ENCODE data around the gene SART1.

SART1 gene

DNA sequence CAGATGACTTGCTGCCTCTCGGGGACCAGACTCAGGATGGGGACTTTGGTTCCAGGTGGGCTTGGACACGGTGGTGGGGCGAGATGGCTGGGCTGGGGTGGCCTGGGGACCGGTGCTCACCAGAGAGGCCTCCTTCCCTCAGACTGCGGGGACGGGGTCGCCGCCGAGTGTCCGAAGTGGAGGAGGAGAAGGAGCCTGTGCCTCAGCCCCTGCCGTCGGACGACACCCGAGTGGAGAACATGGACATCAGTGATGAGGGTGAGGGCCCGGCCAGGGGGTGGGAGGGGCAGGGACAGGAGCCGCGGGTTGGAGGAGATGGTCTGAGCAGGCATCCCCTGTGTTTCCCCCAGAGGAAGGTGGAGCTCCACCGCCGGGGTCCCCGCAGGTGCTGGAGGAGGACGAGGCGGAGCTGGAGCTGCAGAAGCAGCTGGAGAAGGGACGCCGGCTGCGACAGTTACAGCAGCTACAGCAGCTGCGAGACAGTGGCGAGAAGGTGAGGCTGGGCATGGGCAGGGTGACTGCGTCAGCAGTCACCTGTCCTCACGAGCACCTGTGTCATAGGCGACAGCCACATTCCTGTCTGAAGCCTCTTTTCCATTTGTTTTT is 5.9 kb downstream of the SART1 start:
- no peak for DNase-seq

DNA sequence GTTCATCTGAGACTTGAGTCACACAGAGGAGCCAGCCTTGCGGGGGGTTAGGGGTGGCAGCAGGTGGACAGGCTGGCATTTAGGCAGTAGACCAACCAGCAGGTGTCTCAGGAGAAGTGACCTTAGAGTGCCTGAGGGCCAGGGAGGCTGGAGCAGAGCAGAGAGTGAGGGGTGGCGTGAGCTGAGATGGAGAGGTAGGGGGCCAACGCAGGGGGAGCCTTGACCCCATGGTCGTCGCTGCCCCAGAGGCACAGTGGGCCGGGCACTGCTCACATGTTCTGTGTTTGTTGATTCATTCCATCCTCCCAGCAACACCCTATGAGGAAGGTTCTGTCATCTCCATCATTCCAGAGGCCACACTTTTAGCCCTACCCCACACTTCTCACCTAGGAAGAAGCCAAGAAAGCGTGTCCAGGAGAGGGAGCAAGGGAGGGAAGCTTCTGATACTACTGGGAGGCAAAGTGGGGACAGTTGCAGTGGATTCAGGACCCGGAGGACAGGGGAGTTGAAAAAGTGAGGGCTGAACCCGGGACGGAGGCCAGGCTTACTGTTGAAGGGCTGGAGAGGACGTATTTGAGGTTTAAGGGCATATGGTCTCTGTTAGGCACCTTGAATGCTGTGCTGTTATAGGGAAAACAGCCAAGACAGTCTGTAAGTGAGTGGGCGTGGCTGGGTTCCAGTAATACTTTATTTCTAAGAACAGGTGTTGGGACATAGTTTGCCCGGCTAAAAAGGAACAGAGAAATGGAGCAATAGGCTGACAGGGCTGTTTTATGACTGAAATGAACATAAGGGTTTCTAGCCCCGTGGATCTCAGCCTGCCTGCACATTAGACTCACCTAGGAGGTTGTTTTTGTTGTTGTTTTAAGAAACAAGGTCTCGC is 7.3 kb downstream of the SART1 start:
- DNase-seq, result no peak

GRCh38 chr11:65972116-65972515 is 10.6 kb downstream of the SART1 start:
- DNase-seq, result no peak

DNA sequence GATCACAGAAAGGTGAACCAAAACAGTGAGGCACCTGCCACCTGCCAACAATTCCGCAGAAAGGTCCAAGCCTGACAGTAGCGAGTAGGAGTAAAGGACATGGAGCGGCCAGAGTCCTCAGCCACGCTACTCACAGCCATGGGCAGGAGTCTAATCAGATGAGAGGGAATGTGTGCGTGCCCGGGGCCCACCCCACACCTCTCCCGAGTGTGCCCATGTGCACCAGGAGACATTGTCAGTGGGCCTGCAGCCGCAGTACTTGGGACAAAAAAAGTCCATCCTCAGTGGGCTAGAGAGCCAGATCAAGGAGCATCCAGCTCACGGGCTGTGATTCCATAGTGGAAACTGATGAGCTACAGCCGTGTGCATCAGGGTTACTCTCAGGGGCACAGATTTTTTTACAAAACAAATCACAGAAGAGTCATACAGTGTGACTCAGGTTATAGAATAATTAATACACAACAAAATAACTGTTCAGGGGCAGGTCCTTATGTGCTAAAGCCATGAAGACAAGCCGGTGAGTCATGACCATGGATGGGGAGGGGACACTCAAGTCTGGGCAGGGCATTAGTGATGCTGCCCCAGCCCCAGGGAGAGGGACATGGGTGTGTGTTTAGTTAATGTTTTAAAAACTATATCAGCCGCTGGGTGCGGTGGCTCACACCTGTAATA is 12.0 kb downstream of the SART1 start:
- no peak for DNase-seq

DNA sequence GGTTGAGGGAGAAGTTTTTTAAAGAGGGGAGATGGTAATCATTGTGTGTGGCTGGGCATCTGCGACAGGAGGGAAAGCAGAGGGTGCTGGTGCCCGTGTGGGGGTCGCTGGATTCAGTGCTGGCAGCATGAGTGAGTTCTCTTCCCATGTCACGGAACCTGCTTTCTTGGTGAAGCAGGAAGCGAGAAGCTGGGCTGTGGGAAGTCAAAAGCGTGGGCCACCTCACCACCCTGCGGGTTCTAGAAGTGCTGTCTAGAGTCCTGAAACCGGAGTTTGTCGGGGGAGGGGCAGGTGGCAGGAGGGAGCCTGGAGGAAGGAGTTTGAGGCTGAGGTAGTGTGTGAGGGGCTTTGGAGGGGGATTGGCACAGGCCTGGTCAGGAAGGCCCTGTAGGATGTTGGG is 14.2 kb downstream of the SART1 start:
- no peak for DNase-seq

DNA sequence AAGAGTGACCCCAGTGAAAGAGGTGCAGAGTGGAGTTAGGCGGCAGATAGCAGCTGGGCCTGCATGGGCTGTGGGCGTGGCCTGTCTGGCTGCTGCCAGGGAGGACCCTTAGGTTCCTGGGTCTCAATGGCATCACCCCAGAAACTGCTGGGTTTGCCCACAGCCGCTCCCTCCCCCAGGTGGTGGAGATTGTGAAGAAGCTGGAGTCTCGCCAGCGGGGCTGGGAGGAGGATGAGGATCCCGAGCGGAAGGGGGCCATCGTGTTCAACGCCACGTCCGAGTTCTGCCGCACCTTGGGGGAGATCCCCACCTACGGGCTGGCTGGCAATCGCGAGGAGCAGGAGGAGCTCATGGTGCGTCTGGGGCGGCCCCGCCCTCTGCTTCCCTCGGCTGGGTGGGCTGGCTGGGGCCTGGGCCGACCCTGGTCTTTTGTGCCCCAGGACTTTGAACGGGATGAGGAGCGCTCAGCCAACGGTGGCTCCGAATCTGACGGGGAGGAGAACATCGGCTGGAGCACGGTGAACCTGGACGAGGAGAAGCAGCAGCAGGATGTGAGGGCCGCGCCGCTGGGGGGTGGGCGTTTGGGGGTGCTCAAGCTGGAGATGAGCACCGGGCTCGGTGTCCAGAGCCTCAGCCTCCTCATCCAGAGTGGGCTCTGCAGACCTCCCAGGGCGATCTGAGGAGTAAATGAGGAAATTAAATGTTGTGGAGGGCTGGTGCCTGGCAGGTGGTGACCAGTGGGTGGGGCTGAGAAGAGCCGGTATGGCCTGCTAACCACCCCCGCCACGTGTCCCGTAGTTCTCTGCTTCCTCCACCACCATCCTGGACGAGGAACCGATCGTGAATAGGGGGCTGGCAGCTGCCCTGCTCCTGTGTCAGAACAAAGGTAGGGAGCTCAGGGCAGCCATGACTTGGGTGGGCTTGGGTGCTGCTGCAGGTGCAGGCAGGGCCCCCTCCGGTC is 15.0 kb downstream of the SART1 start:
- DNase-seq, result no peak

DNA sequence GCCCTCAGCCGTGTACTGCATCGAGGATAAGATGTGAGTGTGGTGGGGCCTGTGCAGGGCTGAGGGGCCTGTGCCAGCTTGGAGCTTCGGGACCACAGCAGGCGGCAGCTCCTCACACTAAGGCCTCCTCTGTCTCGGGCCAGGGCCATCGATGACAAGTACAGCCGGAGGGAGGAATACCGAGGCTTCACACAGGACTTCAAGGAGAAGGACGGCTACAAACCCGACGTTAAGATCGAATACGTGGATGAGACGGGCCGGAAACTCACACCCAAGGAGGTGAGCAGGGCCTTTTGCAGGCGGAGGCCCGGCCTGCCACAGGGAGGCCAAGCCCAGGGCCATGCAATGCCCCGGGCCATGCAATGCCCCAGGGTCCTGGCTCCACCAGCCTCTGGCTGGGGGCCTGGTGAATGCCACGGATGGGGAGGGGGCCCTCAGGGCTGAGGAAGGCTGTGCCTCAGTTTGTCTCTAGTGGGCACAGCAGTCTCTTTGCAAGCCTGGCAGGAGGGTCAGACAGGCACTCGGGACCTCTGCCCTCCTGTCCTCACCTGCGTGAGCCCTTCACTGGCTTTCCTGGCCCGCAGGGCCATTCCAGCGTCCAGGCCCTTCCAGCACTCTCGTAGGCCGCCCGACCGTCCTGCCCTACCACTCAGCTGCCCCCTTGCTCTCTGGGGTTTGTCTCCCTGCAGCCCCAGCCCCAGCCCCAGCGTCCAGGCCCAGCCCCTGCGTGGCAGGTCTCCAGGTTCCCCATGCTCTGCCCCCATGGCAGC is 16.3 kb downstream of the SART1 start:
- no peak for DNase-seq

- no peak for DNase-seq
These were observed 17.1 kb downstream of the SART1 start for GRCh38 chr11:65978391-65979238.

- DNase-seq, result no peak
These were observed 17.8 kb downstream of the SART1 start for GRCh38 chr11:65979261-65979759.

DNA sequence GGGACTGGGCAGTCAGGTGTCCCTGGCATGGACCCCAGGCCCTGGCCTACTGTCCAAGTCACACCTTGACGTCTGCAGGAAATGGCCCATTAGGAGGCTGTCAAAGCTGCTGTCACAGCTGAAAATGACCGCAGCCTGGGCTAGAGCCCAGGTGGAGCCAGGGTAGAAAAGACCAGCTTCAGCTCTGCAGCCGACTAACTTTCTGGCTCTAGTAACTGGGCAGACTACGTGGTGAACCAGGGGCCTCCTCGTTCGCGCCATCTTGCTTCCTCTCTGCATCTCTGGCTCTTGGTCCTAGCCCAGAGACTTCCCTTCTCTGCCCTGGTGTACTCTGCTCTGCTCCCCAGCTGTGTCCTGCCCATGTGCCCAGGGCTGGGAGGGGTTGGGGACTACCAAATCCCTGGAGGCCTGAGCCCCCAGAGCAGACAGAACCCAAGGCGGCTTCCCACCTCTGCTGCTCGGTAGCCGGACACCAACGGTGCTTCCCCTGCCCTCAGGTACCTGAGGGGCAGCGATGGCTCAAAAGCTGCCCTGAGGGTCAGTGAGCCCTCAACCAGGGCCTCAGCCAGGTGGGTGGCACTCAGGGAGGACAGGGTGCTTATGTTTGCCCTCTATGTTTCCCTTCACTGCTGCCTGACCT is 19.7 kb downstream of the SART1 start:
- no peak for DNase-seq

DNA sequence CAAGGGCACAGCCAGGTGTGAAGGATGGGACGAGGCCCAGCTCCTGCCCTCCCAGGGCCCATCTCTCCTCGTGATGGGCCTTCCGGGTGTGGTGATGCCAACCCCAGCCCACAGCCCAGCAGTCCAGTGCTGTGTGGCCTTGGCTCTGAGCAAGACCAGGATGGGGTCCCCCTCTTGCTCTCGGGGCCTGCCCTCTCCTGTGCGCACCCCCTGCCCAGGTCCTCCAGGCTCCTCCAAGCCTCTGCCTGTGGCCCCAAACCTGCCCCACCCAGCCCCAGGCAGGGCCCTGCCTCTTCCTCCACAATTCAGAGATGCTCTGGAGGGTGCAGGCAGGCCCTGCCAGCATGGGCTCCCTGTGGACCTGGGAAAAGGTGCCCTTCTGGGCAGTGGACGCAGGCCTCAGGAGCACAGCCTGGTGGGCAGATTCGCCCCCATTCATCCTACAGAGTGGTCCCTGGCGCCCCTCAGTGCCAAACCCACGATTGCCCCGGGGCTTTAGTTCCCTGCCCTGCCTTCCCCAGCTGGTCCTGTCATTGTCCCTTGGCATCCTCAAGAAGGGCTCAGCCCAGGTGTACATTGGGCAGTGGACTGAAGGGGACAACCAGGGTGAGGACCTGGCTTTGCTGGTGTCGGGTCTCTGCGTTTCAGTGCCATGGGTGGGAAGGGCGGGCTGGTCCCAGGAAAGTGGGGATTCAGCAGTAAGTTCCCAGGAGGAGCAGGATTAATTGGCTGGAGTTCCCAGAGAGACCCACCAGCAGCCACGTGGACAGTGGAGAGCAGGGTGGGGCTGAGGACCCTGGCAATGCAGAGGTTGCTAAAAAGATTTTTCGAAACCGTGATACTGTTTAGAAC is 20.7 kb downstream of the SART1 start:
- DNase-seq, result no peak

DNA sequence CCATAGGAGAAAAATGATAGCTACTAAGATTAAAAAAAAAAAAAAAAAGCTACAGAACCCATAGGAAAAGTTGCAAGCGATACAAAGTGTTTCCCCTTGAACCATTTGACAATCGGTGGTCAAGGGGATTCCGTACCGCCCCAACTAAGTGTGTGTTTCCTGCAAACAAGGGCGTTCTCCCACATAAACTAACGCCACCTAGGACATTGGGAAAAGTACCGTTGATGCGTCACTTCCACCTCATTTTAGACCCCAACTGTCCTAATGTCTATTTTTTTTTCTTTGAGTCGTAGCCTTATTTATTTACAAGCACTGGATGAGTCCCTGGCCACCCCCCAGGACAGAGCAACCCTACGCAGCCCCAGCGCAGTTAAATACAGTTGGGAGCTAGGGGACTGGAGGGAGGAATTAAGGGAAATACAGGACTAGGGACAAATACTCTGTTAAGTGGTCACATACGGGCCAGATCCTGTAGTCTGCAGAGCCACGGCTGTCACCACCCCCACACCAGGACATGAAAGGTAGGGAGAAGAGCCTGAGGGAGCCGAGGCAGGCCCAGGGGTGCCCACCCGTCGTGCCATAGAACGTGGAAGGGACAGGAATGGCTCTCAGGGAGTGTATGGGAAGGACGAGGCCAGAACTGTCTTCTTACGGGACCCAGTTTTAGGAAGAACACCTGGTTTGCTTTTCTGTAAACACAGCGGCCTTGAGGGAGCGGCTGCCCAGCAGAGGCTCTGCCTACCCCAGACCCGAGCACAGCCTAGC is 21.5 kb downstream of the SART1 start:
- DNase-seq, result no peak

- DNase-seq, result no peak
These were observed 22.1 kb downstream of the SART1 start for GRCh38 chr11:65983589-65983987.

DNA sequence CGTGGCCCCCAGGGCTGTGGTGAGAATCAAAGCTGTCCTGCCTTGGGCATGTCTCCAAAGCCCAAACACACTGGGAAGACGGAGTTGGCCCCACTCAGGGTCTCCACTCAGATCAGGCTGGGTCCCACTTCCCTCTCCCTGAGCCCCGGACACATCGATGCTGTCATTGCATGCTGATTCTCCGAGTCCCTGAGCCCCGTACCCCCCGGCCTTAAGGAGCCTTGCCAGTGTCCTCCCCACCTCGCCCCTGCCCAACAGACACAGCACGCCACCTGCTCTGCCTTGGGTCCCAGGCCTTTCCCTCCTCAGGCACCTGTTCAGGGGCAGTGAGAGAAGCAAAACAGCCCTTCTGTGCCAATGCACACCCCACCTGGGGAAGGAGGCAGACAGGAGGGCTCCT is 25.8 kb downstream of the SART1 start:
- DNase-seq, result no peak

DNA sequence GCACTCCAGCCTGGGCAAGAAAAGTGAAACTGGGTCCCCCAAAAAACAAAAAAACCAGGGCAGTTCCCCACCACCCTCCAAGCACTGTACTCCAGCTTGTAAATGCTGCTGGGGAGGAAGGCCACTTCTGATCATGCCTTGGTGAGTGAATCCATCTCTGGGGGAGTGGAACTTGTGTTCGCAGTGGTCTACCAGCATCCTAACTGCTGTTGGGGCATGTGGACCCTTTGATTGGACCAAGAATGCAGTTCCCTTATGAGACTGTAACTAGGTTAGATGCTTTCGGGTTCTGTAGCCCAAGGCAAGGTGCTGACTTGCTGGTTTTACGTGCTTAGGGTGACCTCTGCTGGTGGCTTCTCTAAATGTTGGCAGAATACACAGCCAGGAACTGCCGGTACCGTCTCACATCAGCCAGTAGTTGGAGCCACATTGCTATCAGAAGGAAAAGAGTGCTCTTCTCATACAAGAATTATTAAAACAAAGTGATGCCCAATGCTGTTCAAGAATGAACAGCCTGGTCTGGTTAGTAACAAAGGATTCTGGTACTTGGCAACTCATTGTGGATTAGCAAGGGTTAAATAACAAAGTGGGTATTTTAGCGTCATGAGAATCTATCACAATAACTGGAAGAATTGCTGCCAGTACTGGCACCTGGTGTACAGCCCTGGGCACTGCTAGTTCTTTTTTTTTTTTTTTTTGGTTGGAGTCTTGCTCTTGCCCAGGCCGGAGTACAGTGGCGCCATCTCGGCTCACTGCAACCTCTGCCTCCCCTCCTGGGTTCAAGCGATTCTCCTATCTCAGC is 27.5 kb downstream of the SART1 start:
- DNase-seq, result peak; percentile 78 to 82

GRCh38 chr11:65992056-65992455 is 30.5 kb downstream of the SART1 start:
- DNase-seq, result no peak

- DNase-seq, result no peak
These were observed 35.8 kb downstream of the SART1 start for GRCh38 chr11:65997286-65997685.

All from NCI-H1930 (cell line).